HG03196 (cell line): ENCODE data around the gene DGCR6L.
"Not testable (repeated sequence)": the region's sequence is repeated elsewhere in the genome, so short reads cannot be mapped to it uniquely, and the experiment has no call there.

Source experiments
- ATAC-seq: cut with Tn5 transposase; IDR thresholded peaks from one replicate; pipeline ENCODE4 v1.9.1; 2021; ENCODE audit not compliant: unreplicated experiment

DGCR6L gene

DNA sequence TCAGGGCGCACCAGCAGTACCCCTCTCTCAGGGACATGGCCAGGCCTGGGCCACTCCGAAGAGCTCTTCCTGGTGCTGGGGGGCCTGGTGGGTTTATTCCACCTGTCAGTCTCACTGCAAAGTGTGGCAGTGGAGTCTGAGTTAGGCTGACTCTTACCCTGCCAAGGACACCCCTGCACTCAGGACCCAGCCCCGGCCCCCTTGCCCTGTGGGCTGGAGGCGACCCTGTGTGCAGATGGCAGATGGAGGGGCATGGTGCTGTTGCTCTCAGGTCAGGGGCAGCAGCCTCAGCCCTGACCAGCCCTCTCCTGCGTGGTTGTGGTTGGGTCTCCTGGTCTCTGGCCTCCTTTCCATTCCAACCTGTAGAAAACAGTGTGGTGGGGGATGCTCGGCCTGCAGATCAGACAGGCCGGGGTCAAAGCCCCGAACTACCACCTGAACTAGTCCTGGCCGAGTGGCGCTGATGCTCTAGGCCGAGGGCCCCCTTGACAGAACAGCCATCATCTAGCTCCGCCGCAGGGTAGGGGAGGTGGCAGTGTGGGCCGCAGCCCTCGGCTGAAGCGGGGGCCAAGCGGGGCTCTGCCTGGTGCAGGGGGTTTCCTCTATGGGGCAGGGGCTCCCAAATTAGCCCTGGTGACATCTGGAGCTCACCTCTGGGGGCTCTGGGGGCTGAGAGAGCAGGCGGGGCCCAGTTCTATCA is 41.8 kb downstream of the DGCR6L start:
- not testable (repeated sequence) for ATAC-seq

DNA sequence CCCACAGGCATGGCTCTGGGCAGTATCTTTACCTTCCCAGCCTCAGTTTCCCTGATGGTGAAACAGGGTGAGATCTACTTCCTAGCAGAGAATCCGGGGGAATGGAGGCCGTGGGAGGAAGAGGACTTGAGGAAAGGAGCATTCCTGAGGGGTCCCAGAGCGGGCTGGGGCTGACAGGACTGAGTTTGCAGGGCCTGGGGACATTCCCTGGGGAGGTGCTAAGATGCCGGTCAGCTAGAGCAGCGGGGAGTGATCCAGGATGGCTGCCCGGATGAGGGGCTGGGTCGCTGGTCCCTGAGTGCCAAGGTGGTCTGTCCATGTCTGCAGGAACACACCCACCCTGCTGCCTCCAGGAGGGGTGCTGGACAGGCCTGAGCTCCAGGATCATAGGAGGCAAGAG is 43.4 kb downstream of the DGCR6L start:
- ATAC-seq, result no peak

DNA sequence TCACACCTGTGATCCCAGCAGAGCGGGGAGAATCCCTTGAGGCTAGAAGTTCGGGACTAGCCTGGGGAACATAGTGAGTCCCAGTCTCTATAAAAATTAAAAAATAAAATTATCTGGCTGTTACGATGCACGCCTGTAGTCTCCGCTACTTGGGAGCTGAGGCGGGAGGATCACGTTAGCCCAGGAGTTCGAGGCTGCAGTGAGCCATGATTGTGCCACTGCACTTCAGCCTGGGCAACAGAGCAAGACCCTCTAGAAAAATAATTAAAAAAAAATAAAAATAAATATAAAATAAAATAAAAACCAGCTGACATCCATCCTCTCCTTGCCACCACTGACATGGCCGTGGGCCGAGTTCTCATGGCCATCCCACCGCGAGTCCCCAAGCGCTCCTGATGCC is 44.0 kb downstream of the DGCR6L start:
- no peak for ATAC-seq

DNA sequence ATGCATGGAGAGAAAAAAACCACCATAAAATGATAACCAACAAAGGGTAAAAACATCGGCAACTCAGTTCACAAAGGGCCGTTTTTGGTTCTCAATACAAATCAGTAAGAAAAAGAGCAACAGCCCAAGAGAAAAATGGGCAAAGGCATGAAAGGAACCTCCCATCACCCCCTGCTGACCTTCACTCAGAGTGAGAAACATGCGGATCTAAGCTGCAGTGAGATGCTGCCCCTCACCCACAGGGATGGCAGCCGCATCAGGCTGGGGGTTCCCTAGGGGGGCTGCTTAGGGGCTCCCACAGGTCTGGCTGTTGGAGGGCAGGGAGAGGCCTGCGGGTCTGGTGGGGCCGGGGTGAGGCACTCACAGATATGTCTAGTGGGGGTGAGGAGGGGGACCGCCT is 44.5 kb downstream of the DGCR6L start:
- ATAC-seq, result not testable (repeated sequence)

DNA sequence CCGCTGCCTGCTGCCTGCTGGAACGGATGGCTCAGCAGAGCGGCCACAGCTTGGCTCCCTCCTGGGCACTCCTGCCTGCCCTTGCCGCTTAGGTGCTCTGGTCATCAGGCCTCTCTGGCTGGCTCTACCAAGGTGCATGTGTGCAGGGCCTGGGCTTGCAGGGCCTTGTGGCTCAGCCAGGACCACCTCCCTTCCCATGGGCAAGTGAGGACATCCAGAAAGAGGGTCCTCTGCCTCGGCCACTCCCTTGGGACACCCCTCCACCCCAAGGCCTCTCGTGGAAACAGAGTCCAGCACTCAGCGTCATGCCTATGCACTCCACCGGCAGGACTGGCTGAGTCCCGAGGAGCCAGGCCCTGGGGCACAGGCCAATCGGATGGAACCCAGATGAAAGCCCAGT is 45.5 kb downstream of the DGCR6L start:
- ATAC-seq, result not testable (repeated sequence)

DNA sequence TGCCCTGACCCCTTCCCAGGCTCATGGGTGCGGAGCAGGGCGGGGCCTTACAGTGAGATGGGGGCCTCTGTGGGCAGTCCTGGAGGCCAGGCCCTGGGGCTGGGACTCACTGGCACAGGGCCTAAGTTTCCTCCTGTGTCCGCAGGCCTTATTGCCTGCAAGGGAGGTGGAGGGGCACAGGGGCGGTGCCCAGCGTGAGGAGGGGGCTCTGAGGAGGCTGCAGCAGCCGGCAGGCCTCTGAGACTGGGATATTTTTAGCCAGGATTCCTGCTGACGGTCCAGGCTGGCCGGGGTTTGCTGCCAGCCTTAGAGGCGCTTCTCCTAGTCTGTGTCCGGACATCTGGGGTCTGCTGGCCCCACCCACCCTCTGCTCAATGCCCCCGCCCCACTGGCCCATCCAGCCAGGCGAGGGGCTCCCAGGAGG is 46.1 kb downstream of the DGCR6L start:
- ATAC-seq, result no peak

DNA sequence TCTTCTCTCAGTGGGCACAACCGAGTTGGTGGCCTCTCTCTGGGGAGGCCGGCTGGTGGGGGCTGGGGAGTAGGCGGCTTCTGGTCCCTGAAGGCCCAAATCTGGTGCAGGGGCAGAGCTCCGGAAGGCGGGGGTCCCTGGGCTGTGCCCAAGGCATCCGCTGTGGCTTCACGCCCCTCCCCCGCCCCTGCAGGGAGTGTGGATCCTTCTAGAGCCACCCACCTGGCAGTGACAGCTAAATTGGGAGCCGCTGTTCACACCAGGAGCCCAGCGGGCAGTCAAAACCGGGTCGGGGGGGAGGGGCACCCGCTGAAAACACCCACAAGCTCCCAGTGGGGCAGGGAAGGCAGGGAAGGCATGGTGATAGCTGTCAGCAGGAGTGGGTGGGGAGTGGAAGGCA is 47.2 kb downstream of the DGCR6L start:
- no peak for ATAC-seq

DNA sequence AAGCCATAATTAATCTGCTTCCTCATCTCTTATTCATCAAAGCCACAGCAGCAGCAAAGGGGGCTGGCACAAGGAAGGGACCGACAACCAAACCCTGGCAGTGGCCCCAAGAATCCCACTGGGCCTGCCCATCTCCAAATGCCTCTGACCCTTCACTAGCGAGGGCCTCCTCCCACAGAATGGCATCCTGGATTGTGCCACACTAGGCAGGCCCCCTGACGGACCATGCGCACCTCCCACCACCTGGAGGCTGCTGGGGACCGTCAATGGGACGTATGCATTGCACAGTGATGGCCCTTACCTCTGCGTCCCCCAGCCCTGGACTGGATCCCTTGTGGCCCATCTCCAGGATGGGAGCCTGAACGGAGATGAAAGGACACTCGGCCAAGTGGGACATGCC is 47.7 kb downstream of the DGCR6L start:
- ATAC-seq, result no peak

DNA sequence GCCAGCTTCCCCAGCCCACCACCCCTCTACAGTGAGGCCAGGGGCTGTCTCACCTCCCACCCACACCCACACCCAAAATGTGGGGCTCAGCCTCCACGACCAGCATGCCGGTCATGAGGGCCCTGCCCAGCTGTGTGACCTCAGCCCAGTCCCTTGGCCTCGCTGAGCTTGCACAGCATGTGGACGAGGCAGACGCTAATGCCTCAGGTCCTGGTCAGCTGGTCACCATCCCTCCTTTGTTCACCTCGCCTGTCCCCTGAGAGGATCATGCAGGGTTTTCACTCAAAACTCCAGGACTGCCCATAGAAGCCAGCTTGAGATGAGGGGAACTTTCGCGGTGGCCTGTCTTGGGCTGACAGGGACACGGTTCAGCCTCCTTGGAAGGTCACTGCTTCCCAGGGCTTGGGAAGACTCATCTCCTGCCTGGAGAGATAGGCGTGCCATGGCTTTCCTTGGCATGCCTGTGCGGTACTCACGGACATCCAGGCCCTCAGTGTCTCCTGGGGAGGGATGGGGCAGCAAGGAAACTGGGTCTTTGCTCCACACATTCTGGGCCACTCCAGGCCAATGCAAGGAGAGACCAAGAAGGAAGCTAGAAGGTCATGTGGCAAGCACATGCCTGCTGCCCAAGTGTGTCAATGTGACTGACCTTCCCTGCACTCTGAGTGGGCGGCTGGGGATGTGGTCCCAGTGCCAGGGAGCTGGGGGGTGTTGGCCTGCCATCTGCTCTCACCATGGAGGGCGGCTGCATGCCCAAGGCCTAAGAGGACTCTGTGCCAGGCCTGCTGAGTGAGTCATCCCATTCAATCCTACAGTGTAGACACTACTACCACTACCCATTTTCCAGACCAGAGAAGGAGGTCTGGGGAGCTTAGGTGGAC is 48.5 kb downstream of the DGCR6L start:
- no peak for ATAC-seq

DNA sequence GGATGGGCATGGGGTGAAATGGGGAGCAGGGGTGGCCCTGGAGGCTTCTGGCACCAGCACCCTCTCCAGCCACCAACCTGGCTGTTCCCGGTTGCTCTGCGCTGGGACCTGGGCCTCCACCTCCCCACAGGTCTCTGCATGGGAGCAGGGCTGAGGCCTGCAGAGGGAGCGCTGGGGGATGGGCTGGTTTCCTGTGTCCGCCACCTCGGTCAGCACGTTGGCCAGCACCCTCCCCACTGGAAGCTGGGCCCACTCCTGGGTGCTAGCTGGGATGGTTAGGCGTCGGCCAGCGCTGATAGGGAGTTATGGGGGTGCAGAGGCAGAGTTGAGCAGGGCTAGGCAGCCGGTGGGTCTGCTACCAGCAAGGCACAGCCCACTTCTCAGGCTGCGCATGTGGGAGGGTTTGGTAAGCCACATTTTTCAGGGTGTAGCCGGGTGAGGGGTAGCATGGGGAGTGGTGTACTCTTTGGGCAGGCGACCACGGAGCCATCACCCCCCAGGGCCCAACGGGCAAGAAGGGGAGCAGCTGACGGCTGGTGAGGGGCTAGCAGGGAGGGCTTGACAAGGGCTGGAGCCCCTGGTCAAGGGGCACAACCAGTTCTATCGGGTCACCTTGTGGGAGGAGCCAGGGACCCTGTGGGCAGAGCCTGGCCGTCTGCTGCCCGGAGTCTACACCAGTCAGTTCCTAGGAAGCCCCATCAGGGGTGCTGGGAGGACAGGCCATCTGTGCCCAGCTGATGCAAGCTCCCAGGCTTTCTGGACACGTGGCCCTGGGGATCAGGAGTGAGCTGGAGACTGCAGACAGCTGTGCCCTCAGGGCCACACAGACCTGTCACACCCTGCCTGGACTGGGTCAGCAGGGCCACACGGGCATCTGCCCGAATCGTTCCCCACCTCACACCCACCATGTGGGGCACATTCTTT is 49.4 kb downstream of the DGCR6L start:
- ATAC-seq, result not testable (repeated sequence)

DNA sequence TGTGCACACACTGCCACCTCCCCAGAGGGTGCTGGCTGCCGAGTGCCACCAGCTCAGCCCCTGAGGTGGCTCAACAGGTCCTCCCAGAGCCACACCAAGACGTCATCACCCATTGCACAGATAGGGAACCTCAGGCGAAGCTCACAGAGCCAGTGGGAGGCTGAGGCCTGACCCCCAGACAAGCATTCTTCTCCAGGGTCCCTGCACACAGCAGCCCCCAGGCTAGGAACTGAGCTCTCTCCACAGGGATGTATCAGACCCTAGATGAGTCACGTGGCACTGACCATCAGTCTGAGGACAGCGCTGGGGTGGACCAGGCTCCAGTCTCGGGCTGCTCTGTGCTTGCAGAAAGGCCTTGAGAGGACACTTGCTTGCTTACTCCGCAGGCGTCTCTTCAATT is 50.2 kb downstream of the DGCR6L start:
- ATAC-seq, result not testable (repeated sequence)

DNA sequence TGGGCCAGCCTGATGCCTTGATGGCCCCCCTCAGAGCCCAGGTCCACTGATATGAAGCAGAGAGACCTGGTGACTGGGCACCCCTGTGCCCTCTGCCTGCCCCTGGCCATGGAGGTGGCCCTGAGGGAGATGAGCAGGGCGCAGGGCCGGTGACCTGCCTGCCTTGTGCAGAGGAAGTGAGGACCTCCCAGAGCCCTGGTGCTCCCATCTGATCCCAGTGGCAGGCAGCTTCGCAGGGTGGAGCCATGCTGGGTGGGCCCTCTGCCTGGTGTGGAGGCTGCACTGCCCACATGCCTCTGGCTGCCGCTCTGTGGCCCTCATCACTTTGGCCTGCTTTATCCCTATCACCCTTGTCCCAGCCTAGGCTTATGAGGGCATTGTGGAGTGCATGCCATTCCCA is 50.7 kb downstream of the DGCR6L start:
- ATAC-seq, result not testable (repeated sequence)

DNA sequence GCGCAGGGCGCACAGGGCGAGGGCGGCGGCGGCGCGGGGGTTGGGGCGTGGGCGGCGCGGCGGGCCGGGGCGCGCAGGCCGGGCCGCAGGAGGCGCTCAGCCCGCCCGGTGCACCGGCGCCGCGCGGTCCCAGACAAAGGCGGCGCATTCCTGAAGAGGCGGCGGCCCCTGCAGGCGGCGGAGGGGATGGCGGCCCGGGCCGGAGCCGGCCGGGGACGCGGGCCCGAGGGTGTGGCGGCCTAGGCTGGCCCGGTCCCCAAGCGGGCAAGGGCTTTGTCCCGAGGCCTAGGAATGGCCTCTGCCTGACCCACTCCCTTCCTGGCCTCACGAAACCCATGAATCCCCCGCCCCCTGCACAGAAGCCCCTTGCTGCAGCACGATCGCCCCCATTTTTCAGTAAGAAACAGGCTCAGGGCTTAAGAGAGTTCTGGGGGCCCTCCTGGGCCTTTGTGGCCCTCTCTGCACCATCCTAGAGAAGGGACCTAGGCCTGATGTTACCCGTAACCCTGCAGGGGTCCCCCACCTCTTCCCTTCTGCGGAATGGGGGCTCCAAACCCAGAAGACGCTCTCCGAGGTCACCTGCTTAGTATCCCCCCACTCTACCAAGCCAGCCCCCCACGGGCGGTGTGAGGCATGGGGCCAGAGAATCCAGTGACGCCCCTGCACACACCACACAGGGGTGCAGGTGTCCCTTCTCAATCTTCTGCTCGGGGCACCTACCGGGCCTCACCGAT is 51.4 kb downstream of the DGCR6L start, which contains the start of gene RTN4R:
Gene RTN4R (minus strand): TSS at position 40 of the 734 bp plus-strand sequence. CDS start 226 bp downstream, outside the sequence.
- no peak for ATAC-seq

DNA sequence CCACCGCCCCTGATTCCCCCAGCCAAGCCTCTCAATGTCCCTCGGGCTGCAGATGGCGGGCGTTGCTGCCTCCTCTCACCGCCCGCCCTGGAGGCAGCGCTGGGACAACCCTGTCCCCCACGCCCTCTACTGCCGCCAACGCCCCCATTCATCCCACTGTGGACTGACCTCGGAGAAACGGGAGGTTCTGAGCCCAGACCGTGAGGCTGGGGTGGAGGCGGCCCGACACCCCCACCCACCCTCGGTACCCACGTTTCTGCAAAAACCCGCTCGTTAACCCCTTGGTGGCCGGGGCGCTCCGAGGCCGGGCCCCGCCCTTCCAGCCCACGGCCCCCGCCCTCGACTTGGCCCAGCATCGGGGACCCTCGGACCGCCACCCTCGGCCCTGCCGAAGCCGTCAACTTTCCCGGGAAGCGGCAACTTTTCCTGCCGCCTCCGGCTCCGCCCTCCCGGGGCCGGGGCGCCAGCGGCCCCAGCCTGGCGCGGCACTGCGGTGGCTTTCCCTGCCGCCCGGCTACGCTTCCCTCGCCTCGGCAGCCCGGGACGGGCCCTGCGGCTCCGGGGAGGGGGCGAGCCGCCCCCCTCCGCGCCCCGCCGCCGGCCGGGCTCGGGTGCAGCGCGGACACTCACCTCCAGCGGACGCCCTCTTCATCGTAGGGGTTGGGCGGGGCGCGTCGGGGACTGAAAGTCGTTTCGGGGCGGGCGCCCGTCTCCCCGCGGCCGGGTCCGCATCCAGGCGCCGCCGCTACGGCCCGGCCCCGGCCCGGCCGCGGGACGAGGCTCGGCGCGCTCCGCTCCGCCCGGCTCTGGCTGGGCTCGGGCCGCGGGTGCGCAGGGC is 52.2 kb downstream of the DGCR6L start:
- no peak for ATAC-seq

DNA sequence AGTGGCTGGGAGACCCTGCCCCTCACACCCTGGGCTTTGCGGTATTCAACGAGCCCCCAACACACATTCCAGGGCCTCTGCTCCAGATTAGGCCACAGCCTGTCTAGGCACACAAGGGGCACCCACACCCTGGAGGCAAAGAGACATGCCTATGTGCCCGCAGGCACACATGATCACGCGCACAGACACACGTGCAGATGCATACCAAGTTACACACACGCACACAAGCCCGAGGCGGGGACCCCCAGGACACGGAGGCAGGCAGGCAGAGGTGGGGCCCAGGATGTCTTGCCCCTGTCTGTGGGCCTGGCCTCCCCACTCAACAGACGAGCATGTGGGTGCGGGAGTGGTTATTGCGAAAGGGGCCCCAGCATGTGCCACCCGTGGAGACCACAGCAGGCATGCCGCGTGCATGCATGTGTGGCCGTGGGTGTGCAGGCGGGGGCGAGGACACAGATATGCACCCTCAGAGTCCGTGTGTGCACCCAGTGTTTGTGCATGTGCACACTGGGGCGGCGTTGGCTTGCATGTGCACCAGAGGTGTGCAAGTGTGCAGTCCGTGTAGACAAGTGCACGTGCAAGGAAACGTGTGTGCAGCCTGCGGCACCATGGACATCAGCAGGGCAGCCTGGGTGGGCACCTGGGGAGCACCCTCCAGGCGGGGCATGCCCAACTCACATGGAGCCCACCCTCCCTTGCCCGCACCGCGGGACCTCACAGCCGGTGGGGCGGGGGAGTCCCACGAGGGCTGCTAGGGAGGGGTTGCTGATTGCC is 53.0 kb downstream of the DGCR6L start:
- not testable (repeated sequence) for ATAC-seq

DNA sequence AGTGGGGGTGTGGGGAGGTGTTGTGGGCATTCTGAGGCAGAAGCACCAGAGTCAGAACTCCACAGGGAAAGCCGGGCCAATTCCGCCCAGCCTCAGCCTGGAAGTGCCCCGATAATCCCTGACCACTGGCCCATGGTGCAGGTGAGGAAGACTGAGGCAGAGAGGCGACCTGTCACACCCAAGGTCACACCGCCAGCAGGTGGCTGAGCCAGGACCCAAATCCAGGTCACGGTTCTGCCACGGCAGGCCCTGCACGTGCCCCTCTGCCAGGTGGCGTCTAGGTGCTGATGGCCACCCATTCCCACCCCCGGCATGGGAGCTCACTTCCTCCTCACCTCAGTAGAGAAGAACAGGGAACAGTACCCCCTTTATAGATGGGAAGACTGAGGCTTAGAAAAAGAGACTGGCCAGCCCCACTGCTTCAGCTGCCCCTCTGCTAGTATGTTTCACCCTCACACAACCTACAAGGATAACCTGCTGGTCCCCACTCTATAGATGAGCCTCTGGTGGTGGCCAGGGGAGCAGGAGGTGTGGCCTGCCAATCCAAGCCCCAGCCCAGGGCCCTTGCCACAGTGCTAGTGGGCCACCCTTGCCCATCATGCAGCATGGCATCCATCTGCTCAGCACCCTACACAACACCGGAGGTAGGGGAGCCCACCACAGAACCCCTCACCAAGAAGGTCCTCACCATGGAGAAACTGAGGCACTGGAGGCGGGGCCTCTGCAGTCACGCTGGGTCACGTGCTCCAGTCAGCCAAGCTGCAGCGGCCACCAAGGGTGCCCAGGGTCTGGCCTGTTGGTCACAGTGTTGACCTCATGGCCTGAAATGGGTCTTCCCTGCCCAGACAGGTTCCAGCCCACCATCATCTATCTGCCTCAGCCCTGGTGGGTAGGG is 53.8 kb downstream of the DGCR6L start:
- ATAC-seq, result not testable (repeated sequence)

DNA sequence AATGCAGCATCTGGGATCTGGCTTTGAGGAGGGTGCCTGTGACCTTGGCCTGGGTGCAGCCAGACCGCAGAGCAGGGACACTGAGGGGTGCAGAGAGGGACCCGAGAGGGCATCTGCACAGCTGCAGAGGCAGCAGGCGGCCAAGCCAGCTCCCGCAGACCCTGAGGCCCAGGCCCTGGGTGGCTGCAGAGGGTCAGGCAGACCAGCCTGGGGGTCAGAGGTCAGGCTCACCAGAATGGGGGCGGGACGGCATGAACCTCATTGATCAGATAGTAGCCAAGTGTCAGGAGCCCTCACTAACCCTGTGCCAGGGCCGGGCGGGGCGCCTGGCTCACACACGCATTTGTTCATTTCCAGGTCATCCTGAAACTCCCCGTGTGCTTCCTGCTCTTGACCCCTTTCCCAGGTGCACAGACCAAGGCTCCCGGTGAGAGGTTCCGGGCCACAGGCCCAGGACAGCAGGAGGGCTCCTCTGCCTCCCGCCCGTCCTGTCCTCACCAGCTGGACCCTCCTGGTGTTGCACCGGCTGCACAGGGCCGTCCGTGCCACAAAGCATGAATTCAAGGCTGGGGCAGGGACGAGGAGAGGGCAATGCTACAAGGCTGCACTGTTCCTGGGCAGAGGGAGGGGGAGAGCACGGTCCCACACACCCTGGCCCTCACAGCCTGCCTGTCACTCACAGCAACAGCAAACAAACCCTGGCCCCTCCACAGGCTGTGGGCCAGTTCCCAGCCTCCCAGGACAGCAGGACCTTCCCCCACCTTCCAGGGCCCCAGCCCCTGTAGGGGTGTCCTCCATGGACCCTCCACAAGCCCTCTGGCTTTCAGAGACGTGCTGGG is 55.0 kb downstream of the DGCR6L start:
- no peak for ATAC-seq
